CD4-positive, alpha-beta T cell (primary cell): Measurements from ENCODE around the gene BGN. TPM values are rescaled to one million over a fixed set of nuclear protein-coding genes. Genes with fewer than 3 reads are reported as not detected.

Experiments used
- ATAC-seq: fragments of 200-7000 bp; cut with Tn5 transposase; one replicate; pipeline ENCODE4 v1.10.0; 2022; ENCODE audit warnings: mild to moderate bottlenecking; ENCODE audit not compliant: poor library complexity
- CTCF ChIA-PET: fragments of 350-600 bp; sonication (Branson Sonifier 250); formaldehyde crosslinking; loops from one replicate; lab custom pipeline; 2021; ENCODE audit warnings: antibody characterized with exemption, inconsistent platforms; lab: Charles Lee
- POLR2A ChIA-PET: fragments of 350-600 bp; sonication (Branson Sonifier 250); formaldehyde crosslinking; loops from one replicate; lab custom pipeline; 2021; ENCODE audit warnings: antibody characterized with exemption, inconsistent platforms; lab: Charles Lee
- DNase-seq, 14 experiments: peaks; one replicate each; pipeline ENCODE4 v3.0.0-alpha.2; 2013 to 2020; ENCODE audit warnings: mixed read lengths in 2 of 14
- H3K27ac ChIP-seq, 2 donors: one replicate each; pipeline versions ENCODE4 v1.5.1 to v1.7.0; 2013; ENCODE audit warnings: low read length in 2 of 2, low read depth in 1 of 2, mild to moderate bottlenecking in 1 of 2
- H3K27me3 ChIP-seq, 2 experiments: 1 replicate in 1 of 2; 2 replicates in 1 of 2; pipeline versions ENCODE4 v1.6.1 to v1.7.0; 2013; ENCODE audit warnings: low read length in 2 of 2, control low read depth in 1 of 2, mild to moderate bottlenecking in 1 of 2, moderate library complexity in 1 of 2; ENCODE audit not compliant: insufficient read depth in 2 of 2, control insufficient read depth in 1 of 2
- H3K36me3 ChIP-seq: one replicate; pipeline ENCODE4 v1.6.1; 2013; ENCODE audit warnings: low read length, control low read depth; ENCODE audit not compliant: insufficient read depth
- H3K4me1 ChIP-seq: one replicate; pipeline ENCODE4 v1.6.1; 2013; ENCODE audit warnings: low read length, control low read depth; ENCODE audit not compliant: insufficient read depth
- H3K4me3 ChIP-seq: one replicate; pipeline ENCODE4 v1.5.1; 2013; ENCODE audit warnings: mild to moderate bottlenecking, low read length, moderate library complexity
- H3K9me3 ChIP-seq, 2 experiments: 1 replicate in 1 of 2; 2 replicates in 1 of 2; pipeline versions ENCODE4 v1.6.1 to v1.7.0; 2013; ENCODE audit warnings: low read length in 2 of 2, mild to moderate bottlenecking in 2 of 2, control low read depth in 1 of 2, moderate library complexity in 1 of 2; ENCODE audit not compliant: control insufficient read depth in 1 of 2, insufficient read depth in 1 of 2
- H3K27ac Mint-ChIP-seq: one replicate; pipeline ENCODE4 v1.8.0; 2020; ENCODE audit warnings: mixed read lengths
- H3K27me3 Mint-ChIP-seq: one replicate; pipeline ENCODE4 v1.8.0; 2021; ENCODE audit warnings: mixed read lengths
- H3K36me3 Mint-ChIP-seq: one replicate; pipeline ENCODE4 v1.8.0; 2021; ENCODE audit warnings: low read depth, mixed read lengths
- H3K4me1 Mint-ChIP-seq: one replicate; pipeline ENCODE4 v1.8.0; 2021; ENCODE audit warnings: low read depth, mixed read lengths
- H3K4me3 Mint-ChIP-seq: one replicate; pipeline ENCODE4 v1.8.0; 2020; ENCODE audit warnings: mild to moderate bottlenecking, mixed read lengths
- H3K9me3 Mint-ChIP-seq: one replicate; pipeline ENCODE4 v1.8.0; 2020; ENCODE audit warnings: mixed read lengths
- CTCF ChIP-seq: fragments of 200-600 bp; IDR thresholded peaks from one replicate; pipeline ENCODE4 v1.8.0; 2022; ENCODE audit warnings: antibody characterized with exemption, mild to moderate bottlenecking
- intact Hi-C, 2 experiments: fragments of 100-400 bp; cut with DNase I in 1 of 2; cut with micrococcal nuclease in 1 of 2; formaldehyde crosslinking; loops; one replicate each; pipeline versions ENCODE4 v1.15.1 to v1.9.0; 2023 to 2025; cut with DNase I, micrococcal nuclease
- total RNA-seq, 174 experiments: library from RNA in 2 of 174; stranded (reverse) in 2 of 174; gene quantifications; one replicate each; pipeline ENCODE4 v1.2.3 and lab custom pipeline; 2021 to 2026

The BGN gene
- total RNA-seq, 2 experiments from 2014 or later = not detected

GRCh38 chrX:153556767-153557166 lies 62.0 kb downstream of the BGN start:
- Histone ChIP-seq H3K36me3 (no peaks in the 10 kb centered on the region), H3K27me3 (peaks cover 0 to 2% of the 10 kb centered on the region in 2 experiments), H3K4me3 (no peak overlapping the region), H3K9me3 (no peaks in the 10 kb centered on the region), H3K4me1 (peaks cover 2% of the 10 kb centered on the region), H3K27ac (no peak overlapping the region)
- no peak for TF ChIP-seq CTCF
- intact Hi-C loops = no loop called here
- H3K4me1 Mint-ChIP-seq = no peaks in the 10 kb centered on the region
- no peaks in the 10 kb centered on the region for H3K9me3 Mint-ChIP-seq
- ChIA-PET CTCF (no interaction called here), POLR2A (no interaction called here)
- no peak for ATAC-seq
- DNase-seq = no peak
- H3K4me3 Mint-ChIP-seq = no peak overlapping the region
- H3K27me3 Mint-ChIP-seq = no peaks in the 10 kb centered on the region
- no peak overlapping the region for H3K27ac Mint-ChIP-seq
- H3K36me3 Mint-ChIP-seq = no peaks in the 10 kb centered on the region

- Histone ChIP-seq H3K9me3 (no peaks in the 10 kb centered on the region), H3K27me3 (no peaks in the 10 kb centered on the region), H3K4me1 (peaks cover 2% of the 10 kb centered on the region), H3K27ac (no peak overlapping the region), H3K36me3 (no peaks in the 10 kb centered on the region), H3K4me3 (no peak overlapping the region)
- no peak for TF ChIP-seq CTCF
- no peak overlapping the region for H3K27ac Mint-ChIP-seq
- ChIA-PET CTCF (no interaction called here), POLR2A (no interaction called here)
- H3K4me1 Mint-ChIP-seq = no peaks in the 10 kb centered on the region
- no peaks in the 10 kb centered on the region for H3K9me3 Mint-ChIP-seq
- H3K4me3 Mint-ChIP-seq = no peak overlapping the region
- no peaks in the 10 kb centered on the region for H3K36me3 Mint-ChIP-seq
- no peaks in the 10 kb centered on the region for H3K27me3 Mint-ChIP-seq
- intact Hi-C loops = no loop called here
- ATAC-seq (no peak), DNase-seq (no peak)
These were observed 63.0 kb downstream of the BGN start for GRCh38 chrX:153557618-153558355.

Other genes starting within 250 kb of the BGN start
- not detected for gene PNMA6F, start 173.2 kb upstream of the BGN start, total RNA-seq
- gene ZNF275, start 160.8 kb upstream of the BGN start, total RNA-seq = 10 to 100 TPM; 10.5 to 11.3 TPM
- not detected for gene PNMA6E, start 93.6 kb upstream of the BGN start, total RNA-seq
- under 1 TPM; 0.08 to 0.11 TPM for gene ZFP92, start 83.5 kb upstream of the BGN start, total RNA-seq
- 1 to 10 TPM; 1.1 to 1.4 TPM for gene TREX2, start 48.9 kb upstream of the BGN start, total RNA-seq
- gene HAUS7, start 24.4 kb upstream of the BGN start, total RNA-seq = 10 to 100 TPM; 24.4 to 25.6 TPM
- gene ATP2B3, start 22.7 kb downstream of the BGN start, total RNA-seq = not detected
- 10 to 100 TPM; 13.9 to 14.1 TPM for gene CCNQ, start 104.2 kb downstream of the BGN start, total RNA-seq
- not detected for gene DUSP9, start 152.2 kb downstream of the BGN start, total RNA-seq
- gene PNCK, start 178.8 kb downstream of the BGN start, total RNA-seq = 1 to 10 TPM in 1 of 2 experiments, under 1 TPM in 1; 0.70 to 1.0 TPM
- under 1 TPM; 0.42 to 0.71 TPM for gene SLC6A8, start 192.9 kb downstream of the BGN start, total RNA-seq
- gene BCAP31, start 229.4 kb downstream of the BGN start, total RNA-seq = 10 to 100 TPM; 42.1 to 43.1 TPM
- gene ABCD1, start 229.9 kb downstream of the BGN start, total RNA-seq = 1 to 10 TPM; 8.6 to 9.2 TPM